HG02678 (cell line): ENCODE results near the gene CAMLG.
"Not testable (repeated sequence)": the region's sequence is repeated elsewhere in the genome, so short reads cannot be mapped to it uniquely, and the experiment has no call there.

ENCODE experiments used
- ATAC-seq: cut with Tn5 transposase; IDR thresholded peaks from one replicate; pipeline ENCODE4 v1.9.1; 2021; ENCODE audit warnings: mild to moderate bottlenecking, moderate library complexity; ENCODE audit not compliant: unreplicated experiment

Gene CAMLG

DNA sequence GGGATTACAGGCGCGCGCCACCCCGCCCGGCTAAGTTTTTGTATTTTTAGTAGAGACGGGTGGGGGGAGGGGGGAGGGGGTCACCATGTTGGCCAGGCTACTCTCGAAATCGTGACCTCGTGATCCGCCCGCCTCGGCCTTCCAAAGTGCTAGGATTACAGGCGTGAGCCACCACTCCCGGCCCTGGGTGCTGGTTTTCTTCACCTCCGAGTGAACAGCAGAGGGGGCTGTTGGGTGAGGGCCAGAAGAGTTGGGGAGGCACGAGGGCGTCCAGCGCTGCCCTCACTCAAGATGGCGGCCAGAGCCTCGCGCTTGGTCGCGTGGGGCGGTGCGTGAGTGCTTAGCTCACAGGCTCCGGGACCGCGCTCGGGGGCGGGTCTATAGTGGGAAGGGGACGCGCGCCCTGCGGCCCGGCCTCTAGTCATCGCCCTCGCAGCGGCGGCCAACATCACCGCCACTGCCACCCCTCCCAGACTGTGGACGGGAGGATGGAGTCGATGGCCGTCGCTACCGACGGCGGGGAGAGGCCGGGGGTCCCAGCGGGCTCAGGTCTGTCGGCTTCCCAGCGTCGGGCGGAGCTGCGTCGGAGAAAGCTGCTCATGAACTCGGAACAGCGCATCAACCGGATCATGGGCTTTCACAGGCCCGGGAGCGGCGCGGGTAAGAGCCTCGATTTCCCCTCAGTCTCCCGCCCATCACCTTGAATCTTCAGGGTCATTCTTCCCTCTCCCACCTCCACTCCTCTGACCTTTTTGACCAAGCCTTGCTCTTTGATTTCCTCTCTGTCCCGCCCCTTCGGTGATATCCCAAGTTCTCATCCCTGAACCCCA is at the start of gene CAMLG:
CAMLG (plus strand) TSS at position 416 of the 830 bp plus-strand sequence; CDS start at position 489, 73 bp downstream.
- ATAC-seq = peak; percentile 96

DNA sequence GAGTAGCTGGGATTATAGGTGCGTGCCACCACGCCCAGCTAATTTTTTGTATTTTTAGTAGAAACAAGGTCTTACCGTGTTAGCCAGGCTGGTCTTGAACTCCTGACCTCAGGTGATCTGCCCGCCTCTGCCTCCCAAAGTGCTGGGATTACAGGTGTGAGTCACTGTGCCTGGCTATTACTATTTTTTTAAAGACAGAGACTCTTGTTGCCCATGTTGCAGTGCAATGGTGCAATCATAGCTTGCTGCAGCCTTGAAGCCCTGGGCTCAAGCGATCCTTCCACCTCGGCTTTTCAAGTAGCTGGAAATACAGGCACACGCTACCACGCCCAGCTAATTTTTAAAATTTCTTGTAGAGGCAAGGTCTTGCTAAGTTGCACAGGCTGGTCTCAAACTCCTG is 48.2 kb upstream of the CAMLG start:
- ATAC-seq = not testable (repeated sequence)

DNA sequence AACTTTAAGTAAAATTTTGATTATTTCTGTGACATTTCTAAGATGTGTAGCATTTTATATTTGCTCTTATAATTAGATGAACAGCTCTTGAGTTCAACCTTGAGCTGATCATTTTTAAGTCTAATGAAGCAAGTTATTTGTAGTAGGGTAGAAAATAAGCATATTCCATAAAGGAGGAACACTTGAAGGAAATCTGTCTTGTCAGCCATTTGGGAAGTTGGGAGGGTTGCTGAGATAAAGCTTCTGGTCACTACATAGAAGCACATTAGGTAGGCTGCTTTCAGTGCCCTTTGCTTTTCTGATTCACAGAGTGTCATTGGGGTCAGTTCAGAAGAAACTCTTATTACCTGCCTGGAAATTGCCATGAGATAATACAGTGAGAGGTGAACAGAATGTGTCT is 45.6 kb upstream of the CAMLG start:
- no peak for ATAC-seq

DNA sequence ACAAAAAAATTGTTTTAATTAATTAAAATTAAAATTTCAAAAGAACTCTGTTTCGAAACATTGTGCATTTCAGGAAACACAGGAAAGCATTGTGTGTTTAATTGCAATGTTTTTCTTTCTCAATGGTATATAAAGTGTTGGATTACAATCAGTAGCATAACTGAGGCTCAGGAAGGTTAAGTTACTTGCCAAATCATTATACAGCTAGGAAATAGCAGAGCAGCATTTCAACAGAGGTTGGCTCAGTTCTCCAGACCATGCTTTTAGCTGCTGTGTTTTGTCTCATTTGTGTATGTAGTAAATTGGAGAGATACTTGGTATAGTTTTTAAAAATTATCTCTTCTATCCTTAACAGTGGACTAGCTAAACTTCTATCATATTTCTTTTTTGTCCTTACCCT is 30.0 kb upstream of the CAMLG start:
- no peak for ATAC-seq

DNA sequence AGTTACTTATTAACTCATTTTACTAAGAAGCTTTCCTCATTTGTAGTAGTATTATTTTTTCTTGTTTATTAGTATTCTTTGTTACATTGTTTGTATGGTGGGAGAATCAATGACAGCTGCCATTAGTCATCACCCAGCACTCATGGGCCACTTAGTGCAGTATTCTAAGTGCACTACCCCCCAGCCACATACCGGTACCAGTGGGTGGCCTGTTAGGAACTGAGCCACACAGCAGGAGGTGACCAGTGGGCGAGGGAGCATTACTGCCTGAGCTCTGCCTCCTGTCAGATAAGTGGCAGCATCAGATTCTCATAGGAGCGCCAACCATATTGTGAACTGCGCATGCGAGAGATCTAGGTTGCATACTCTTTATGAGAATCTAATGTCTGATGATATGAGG is 24.2 kb upstream of the CAMLG start:
- no peak for ATAC-seq

DNA sequence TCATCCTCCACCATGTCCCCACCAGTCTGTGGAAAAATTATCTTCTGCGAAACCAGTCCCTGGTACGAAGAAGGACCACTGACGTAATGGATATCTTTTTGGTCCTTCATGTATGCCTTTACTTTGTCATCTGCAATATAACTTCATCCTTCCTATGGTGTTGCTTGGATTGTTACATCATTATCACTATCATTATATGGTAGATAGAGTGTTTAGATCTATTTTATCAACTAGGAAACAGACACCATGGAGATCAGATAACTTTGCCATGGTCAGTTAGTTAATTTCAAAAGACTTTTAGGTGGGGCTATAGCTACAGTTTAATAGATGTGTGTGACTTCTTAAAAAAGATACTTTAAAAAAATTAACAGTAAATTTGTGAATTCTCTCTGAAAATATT is 23.8 kb upstream of the CAMLG start:
- ATAC-seq = no peak

DNA sequence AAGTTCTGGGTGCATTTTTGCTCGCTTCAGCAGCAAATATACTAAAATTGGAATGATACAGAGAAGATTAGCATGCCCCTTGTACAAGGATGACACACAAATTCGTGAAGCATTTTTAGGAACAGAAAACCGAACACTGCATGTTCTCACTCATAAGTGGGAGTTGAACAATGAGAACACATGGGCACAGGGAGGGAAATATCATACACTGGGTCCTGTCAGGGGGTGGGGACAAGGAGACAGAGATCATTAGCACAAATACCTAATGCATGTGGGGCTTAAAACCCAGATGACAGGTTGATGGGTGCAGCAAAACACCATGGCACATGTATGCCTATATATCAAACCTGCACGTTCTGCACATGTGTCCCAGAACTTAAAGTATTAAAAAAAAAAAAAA is 22.9 kb upstream of the CAMLG start:
- ATAC-seq = not testable (repeated sequence)

DNA sequence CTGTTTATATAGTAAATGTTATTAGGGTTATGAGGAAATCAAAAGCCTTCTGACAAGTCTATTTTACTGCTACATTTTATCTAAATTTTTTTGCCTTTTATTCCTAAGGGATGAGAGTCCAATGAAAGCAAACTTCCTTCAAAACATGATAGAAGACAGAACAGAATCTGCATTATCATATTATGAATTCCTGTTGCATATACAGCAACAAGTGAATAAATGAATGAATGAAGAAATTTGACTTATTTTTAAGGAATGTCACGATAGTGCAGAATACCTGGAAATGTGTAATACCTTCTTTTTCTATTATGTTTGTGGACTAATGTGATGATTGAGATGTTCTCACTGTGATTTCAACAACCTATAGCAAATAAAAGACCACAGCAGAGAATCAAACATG is 13.5 kb upstream of the CAMLG start:
- ATAC-seq = no peak

DNA sequence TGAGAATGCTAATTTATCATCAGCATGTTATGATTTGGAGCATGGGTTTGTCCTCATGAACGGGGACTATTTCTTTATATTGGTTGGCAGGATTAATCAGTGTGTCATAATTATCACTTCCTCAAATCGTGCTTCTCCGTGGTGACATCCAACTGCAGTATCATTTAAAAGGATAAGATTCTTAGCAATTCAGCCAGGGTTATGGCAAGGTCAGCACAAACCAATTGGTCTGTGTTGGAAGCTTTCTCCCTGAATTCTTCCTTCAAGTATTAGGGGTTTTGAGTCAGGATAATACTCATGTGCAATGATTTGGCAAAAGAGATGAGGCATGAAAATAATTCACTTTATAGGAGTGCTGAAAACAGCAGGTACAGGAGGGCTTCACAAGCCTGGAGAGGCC is 5.5 kb upstream of the CAMLG start:
- ATAC-seq = no peak

DNA sequence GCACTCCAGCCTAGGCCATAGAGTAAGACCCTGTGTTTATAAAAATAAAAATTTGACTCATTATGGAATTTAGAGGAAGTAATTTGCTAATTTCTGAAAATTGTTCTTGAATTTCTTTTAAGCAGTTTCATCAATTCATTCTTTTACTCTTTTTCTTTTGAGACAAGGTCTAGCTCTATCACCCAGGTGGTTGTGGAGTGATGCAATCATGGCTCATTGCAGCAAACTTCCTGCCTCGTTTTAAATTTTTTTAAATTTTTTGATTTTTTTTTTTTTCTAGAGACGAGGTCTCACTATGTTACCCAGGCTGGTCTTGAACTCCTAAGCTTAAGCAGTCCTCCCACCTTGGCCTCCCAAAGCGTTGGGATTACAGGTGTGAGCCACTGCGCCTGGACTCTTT is 3.1 kb upstream of the CAMLG start:
- no peak for ATAC-seq

DNA sequence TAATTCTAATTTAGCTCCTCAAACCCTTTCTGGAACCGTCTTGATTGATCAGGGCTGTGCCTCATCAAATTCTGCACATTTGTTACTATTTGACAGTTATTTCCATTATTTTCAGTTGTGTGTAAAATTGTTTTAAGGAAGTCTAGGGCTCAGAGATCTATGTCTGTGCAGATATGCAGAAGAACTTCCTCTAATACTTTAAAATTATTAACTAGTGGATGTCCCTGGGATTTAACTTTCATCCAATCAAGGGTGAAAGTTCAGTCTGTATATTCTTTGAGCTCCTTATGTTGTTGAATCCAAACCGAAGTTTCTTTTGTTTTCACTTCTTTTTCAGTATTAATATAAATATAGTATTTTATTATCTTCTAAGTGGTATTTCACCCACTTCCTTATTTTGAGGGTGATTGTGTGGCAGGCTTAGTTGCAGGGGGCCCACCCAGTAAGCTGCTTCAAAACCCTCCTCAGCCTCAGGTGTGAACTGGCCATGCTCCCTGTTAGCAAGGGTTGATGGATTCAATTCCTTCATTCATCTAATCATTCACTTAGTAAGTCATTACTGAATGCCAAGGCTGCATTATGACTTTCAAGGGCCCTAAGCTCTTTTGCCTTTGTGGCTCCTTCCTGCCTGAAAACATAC is 2.1 kb upstream of the CAMLG start:
- no peak for ATAC-seq

DNA sequence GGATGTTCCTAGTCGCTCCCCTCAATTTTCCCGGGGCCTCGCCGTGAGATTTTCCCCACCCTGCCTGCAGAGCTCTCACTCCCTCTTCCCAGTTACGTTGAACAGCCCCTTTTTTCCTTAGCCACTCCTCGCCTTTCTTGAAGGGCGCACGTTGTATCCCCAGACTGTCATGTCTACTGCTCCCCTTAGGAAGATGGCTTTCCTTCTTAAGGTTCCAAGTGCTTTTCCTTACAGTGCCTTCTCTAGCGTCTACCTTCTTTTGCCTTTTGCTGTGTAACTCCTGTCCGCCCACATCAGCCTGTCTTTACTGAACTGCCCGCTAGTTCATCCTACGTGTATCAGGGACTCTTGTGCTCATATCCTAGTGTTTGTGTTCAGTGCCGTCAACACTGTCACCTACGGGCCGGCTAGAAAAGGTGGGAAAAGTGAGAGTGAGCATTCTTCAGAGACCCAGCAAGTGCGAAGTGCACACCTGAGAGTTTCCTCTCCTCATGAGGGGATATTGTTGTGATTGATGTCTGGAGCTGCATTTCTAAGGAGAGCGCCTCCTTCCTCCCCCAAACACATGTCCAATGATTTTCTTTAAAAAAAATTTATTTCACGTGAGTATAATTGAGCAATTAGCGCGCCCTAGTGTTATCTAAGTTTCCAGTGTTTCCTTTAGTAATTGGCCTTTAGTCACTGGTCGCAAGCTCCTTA is 764 bp downstream of the CAMLG start:
- ATAC-seq = no peak

DNA sequence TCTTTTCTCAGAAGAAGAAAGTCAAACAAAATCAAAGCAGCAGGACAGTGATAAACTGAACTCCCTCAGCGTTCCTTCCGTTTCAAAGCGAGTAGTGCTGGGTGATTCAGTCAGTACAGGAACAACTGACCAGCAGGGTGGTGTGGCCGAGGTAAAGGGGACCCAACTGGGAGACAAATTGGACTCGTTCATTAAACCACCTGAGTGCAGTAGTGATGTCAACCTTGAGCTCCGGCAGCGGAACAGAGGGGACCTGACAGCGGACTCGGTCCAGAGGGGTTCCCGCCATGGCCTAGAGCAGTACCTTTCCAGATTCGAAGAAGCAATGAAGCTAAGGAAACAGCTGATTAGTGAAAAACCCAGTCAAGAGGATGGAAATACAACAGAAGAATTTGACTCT is 2.7 kb downstream of the CAMLG start:
- ATAC-seq = no peak

DNA sequence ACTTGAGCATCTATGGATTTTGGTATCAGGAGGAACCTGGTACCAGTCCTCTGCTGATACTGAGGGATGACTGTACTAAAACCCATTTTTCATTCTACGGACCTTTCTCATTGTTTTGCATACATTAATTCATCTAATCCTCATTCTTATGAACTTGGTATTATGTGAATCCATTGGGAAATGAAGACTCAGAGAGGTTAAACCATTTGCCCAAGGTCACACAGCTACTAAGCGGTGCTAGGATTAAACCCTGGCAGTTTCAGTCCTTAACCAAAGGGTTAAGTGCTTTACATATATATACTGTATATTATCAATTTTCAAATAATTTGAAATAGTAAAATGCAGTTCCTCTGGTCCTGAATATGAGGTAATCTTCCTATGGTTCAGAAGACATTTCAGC is 3.8 kb downstream of the CAMLG start:
- ATAC-seq = no peak

DNA sequence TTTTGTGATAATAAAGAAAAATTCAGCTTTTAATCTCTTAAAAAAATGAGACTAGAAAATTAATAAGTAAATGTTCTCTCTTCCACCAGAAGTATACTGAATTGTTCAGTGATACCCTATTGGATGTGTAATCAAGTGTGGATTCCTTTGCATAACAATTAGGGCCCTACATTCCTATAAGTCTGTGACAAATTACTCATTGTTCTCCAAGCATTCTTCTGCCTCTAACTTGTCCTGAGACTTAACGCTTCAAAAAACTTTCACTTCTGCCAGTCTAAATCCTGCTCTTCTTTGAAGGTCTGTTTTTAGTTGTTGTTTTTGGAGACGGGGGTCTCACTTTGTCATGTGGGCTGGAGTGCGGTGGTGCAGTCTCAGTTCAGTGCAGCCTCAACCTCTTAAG is 11.1 kb downstream of the CAMLG start:
- no peak for ATAC-seq

DNA sequence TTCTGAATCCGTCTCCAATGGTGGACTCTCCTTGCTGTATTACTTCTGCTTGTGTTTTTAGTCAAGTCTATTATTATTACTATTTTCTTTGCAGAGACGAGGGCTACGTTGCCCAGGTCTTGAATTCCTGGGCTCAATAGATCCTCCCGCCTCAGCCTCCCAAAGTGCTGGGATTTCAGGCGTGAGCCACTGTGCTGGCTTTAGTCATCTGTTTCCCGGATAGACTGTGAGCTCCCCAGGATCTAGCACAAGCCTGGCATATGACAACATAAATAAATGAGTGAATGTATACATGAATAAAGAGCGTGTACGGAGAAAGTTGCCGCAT is 19.8 kb downstream of the CAMLG start:
- no peak for ATAC-seq

DNA sequence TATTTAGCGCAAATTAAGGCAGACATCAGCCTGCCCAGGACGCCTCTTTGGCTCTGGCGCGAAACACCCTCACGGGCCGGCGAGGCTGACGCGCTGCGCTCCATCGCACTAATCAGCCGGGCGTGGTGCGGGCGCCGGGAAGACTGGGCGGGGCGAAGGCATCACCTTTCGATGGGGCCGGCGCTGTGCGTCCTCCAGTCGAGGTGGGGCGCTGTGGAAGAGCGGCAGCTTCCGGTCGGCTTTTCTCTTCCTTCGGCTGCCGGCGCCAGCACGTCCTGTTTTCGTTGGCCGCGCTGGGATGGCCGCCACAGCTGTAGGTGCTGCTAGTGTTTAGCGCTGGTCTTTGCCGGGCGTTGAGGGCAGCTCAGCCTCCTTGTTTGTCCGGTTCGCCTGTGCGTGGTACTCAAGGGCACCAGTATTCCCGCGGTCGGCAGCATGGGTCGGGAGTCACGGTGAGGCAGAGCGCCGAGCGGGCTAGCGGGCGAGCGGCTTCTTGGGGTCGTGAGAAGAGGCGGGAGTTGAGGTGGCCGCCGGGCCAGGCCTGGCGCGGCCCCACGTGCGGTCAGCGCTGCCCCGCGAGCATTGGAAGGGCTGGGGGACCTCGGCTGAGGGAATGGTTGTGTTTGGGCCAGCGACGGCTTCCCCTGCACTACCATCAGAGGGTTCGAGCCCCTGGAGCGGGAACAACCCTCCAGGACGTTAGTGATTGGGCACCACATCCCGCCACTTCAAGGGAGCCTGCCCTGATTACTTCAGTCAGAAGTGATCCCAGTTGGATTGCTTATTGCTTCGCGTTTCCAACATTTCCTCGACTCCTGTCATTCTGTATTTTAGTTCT is 20.4 kb downstream of the CAMLG start, which contains the start of gene DDX46:
DDX46 (plus strand) TSS at position 276 of the 838 bp plus-strand sequence; CDS start at position 436, 160 bp downstream.
- peak; percentile 98 for ATAC-seq

DNA sequence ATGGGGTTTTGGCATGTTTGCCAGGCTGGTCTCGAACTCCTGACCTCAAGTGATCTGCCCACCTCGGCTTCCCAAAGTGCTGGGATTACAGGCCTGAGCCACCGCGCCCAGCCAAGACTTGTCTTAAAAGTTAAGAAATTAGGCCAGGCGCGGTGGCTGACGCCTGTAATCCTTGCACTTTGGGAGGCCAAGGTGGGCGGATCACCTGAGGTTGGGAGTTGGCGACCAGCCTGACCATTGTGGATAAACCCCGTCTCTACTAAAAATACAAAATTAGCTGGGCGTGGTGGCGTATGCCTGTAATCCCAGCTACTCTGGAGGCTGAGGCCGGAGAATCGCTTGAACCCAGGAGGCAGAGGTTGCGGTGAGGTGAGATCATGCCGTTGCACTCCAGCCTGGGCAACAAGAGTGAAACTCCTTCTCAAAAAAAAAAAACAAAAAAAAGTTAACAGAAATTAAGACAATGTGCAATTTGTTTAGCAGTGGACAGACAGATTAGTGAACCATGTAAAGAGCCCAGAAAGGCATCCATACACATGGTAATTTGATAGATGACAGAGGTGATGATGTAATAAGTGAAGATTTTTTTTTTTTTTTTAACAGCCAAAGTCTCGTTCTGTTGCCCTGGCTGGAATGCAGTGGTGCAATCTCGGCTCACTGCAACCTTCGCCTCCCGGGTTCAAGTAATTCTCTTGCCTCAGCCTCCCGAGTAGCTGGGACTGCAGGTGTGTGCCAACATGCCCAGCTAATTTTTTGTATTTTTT is 29.4 kb downstream of the CAMLG start:
- not testable (repeated sequence) for ATAC-seq

DNA sequence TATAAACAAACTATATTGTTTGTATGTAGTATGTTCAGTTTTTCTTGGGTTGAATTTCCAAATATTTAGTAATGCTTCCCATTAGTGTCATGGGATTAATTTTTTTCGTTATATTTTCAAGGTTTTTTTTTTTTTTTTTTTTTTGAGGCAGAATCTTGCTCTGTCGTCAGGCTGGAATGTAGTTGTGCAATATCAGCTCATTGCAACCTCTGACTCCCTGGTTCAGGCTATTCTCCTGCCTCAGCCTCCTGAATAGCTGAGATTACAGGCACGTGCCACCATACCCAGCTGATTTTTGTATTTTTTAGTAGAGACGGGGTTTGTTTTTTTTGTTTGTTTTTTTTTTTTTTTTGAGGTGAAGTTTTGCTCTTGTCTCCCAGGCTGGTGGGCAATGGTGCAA is 30.9 kb downstream of the CAMLG start:
- ATAC-seq = no peak

DNA sequence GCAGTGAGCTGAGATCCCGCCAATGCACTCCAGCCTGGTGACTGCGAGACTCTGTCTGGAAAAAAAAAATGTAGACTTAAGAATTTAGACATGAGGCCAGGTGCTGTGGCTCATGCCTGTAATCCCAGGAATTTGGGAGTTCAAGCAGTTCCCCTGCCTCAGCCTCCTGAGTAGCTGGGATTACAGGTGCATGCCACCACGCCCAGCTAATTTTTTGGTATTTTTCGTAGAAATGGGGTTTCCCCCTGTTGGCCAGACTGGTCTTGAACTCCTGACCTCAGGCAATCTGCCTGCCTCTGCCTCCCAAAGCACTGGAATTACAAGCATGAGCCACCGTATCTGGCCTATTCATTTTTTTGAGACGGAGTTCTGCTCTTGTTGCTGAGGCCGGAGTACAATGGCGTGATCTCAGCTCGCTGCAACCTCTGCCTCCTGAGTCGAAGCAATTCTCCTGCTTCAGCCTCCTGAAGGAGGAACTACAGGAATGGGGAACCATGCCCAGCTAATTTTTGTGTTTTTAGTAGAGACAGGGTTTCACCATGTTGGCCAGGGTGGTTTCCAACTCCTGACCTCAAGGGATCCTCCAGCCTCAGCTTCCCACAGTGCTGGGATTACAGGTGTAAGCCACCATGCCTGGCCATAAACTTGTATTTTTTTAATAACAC is 34.2 kb downstream of the CAMLG start:
- no peak for ATAC-seq
